ENCODE measurements around the gene VN1R4. TPM values are rescaled to one million over a fixed set of nuclear protein-coding genes. Genes with fewer than 3 reads are reported as not detected.
"Not testable (repeated sequence)": the region's sequence is repeated elsewhere in the genome, so short reads cannot be mapped to it uniquely, and the experiment has no call there.

The VN1R4 gene
- total RNA-seq, 1 donor from 2014 or later: not detected

GRCh38 chr19:53290758-53291549 is 23.4 kb upstream of the VN1R4 start:
- intact Hi-C loops (cut with micrococcal nuclease): no loop called here
- Histone ChIP-seq H3K36me3 (no peaks in the 10 kb centered on the region), H3K27me3 (ENCODE audit: low read depth) (no peaks in the 10 kb centered on the region), H3K4me3 (no peak overlapping the region), H3K9me3 (replicated peaks) (peaks cover 43% of the 10 kb centered on the region), H3K4me1 (no peaks in the 10 kb centered on the region), H3K27ac (replicated peaks) (no peak overlapping the region)
- no peak for DNase-seq
- TF ChIP-seq CTCF (IDR thresholded peaks at IDR 0.05; ENCODE audit: borderline replicate concordance): no peak

- no peaks in the 10 kb centered on the region for H3K4me1 ChIP-seq
- no peak for TF ChIP-seq CTCF (IDR thresholded peaks at IDR 0.05; ENCODE audit: borderline replicate concordance)
- no peak overlapping the region for H3K27ac ChIP-seq (replicated peaks)
- no peaks in the 10 kb centered on the region for H3K36me3 ChIP-seq
- no peak overlapping the region for H3K4me3 ChIP-seq
- DNase-seq: no peak
- intact Hi-C loops (cut with micrococcal nuclease): no loop called here
- no peaks in the 10 kb centered on the region for H3K9me3 ChIP-seq (replicated peaks)
- peaks cover 8% of the 10 kb centered on the region for H3K27me3 ChIP-seq (ENCODE audit: low read depth)
Measured at GRCh38 chr19:53285087-53285486, 17.6 kb upstream of the VN1R4 start.

- H3K27ac ChIP-seq (replicated peaks); H3K4me3 ChIP-seq; H3K4me1 ChIP-seq; H3K36me3 ChIP-seq; H3K9me3 ChIP-seq (replicated peaks); DNase-seq; intact Hi-C loops (cut with micrococcal nuclease): not testable (repeated sequence)
- peaks cover 30% of the 10 kb centered on the region for H3K27me3 ChIP-seq (ENCODE audit: low read depth)
Measured at GRCh38 chr19:53281947-53282346, 14.4 kb upstream of the VN1R4 start.

DNA sequence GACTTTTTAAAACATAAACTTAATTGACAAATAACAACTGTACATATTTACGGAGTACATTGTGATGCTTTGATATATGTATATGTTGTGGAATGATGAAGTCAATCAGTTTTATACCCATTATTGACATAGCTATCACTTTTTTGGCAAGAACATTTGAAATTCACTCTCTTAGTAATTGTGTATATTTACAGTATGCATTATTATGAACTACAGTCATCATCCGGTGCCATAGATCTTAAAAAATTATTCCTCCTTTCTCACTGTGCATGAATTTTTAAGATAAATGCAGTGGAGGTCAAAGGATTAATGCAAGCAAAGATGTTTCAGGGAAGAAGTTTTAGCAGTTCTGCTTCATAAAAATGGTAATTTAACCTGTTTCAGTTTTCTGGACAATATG is 8.0 kb upstream of the VN1R4 start:
- Histone ChIP-seq H3K36me3 (no peaks in the 10 kb centered on the region), H3K4me3 (no peak overlapping the region), H3K4me1 (no peaks in the 10 kb centered on the region), H3K27ac (replicated peaks) (no peak overlapping the region), H3K27me3 (ENCODE audit: low read depth) (peaks cover 67% of the 10 kb centered on the region), H3K9me3 (replicated peaks) (no peaks in the 10 kb centered on the region)
- no peak for TF ChIP-seq CTCF (IDR thresholded peaks at IDR 0.05; ENCODE audit: borderline replicate concordance)
- DNase-seq: no peak
- intact Hi-C loops (cut with micrococcal nuclease): no loop called here

GRCh38 chr19:53272044-53272443 is 4.5 kb upstream of the VN1R4 start:
- H3K27ac ChIP-seq (replicated peaks): no peak overlapping the region
- no peak for DNase-seq
- no peaks in the 10 kb centered on the region for H3K9me3 ChIP-seq (replicated peaks)
- peaks cover 42% of the 10 kb centered on the region for H3K27me3 ChIP-seq (ENCODE audit: low read depth)
- intact Hi-C loops (cut with micrococcal nuclease): no loop called here
- TF ChIP-seq CTCF (IDR thresholded peaks at IDR 0.05; ENCODE audit: borderline replicate concordance): no peak
- no peaks in the 10 kb centered on the region for H3K36me3 ChIP-seq
- H3K4me1 ChIP-seq: no peaks in the 10 kb centered on the region
- no peak overlapping the region for H3K4me3 ChIP-seq

DNA sequence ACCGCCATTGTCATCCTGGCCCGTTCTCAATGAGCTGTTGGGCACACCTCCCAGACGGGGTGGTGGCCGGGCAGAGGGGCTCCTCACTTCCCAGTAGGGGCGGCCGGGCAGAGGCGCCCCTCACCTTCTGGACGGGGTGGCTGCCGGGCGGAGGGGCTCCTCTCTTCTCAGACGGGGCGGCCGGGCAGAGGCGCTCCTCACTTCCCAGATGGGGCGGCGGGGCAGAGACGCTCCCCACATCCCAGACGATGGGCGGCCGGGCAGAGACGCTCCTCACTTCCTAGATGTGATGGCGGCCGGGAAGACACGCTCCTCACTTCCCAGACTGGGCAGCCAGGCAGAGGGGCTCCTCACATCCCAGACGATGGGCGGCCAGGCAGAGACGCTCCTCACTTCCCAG is 2.3 kb upstream of the VN1R4 start:
- intact Hi-C loops (cut with micrococcal nuclease); H3K4me3 ChIP-seq; H3K36me3 ChIP-seq; DNase-seq; H3K4me1 ChIP-seq; H3K9me3 ChIP-seq (replicated peaks); H3K27ac ChIP-seq (replicated peaks): not testable (repeated sequence)
- H3K27me3 ChIP-seq (ENCODE audit: low read depth): peaks cover 43% of the 10 kb centered on the region

GRCh38 chr19:53257715-53258342 is 9.7 kb downstream of the VN1R4 start, which contains the start of gene VN1R2:
VN1R2 (plus strand) TSS chr19:53258292; CDS start chr19:53258376, 84 bp downstream.
- H3K27ac ChIP-seq (replicated peaks); H3K4me3 ChIP-seq; intact Hi-C loops (cut with micrococcal nuclease); DNase-seq; H3K36me3 ChIP-seq: not testable (repeated sequence)
- H3K27me3 ChIP-seq (ENCODE audit: low read depth): peaks cover 19% of the 10 kb centered on the region
- H3K9me3 ChIP-seq (replicated peaks): peaks cover 13% of the 10 kb centered on the region
- peaks cover 21% of the 10 kb centered on the region for H3K4me1 ChIP-seq
